ENCODE data around the gene TMEM19. TPM values are rescaled to one million over a fixed set of nuclear protein-coding genes. Genes with fewer than 3 reads are reported as not detected.

Gene TMEM19
- total RNA-seq, 1 experiment from 2014 or later = 17.3 TPM

GRCh38 chr12:71685312-71685906 is 473 bp upstream of the TMEM19 start:
- Histone ChIP-seq H2AK5ac (ENCODE audit: insufficient read length, low read length) (no peak overlapping the region), H2AFZ (ENCODE audit: low read length) (no peak overlapping the region), H4K20me1 (ENCODE audit: control insufficient read depth, insufficient read depth, insufficient read length) (no peaks in the 10 kb centered on the region), H4K8ac (replicated peaks; ENCODE audit: insufficient read length, low read depth, low read length) (no peak overlapping the region), H3K9me3 (ENCODE audit: control insufficient read depth, low read depth, low read length) (no peaks in the 10 kb centered on the region), H2BK20ac (ENCODE audit: low read depth, low read length, poor library complexity, severe bottlenecking) (no peak overlapping the region), H2BK120ac (ENCODE audit: low read depth, low read length, poor library complexity, severe bottlenecking) (no peak overlapping the region), H3K18ac (ENCODE audit: insufficient read length, low read depth, low read length) (no peak overlapping the region), H3K23ac (ENCODE audit: insufficient read length, low read depth, low read length) (no peak overlapping the region), H3K23me2 (ENCODE audit: insufficient read length, low read depth, low read length, poor library complexity, severe bottlenecking) (no peaks in the 10 kb centered on the region), H3K79me2 (ENCODE audit: insufficient read depth, low read length) (no peaks in the 10 kb centered on the region), H3T11ph (ENCODE audit: low read length) (no peak overlapping the region), H2BK5ac (ENCODE audit: insufficient read length, low read length) (no peak overlapping the region), H2BK15ac (ENCODE audit: low read depth, low read length) (no peak overlapping the region), H3K27ac (ENCODE audit: insufficient read length, low read depth, low read length) (no peak overlapping the region), H4K91ac (ENCODE audit: insufficient read length, low read depth, low read length) (no peak overlapping the region), H3K9ac (ENCODE audit: extremely low read depth, insufficient read length, low read length) (peak overlapping the region; percentile 51), H3K4ac (ENCODE audit: low read depth, low read length) (no peak overlapping the region), H3K4me1 (ENCODE audit: insufficient read depth, low read length) (no peaks in the 10 kb centered on the region), H2BK12ac (ENCODE audit: insufficient read length, low read depth, low read length) (no peak overlapping the region), H3K79me1 (ENCODE audit: insufficient read depth, low read depth, low read length, poor library complexity, severe bottlenecking) (no peaks in the 10 kb centered on the region), H3K27me3 (ENCODE audit: insufficient read depth, low read length) (no peaks in the 10 kb centered on the region), H4K5ac (ENCODE audit: insufficient read length, low read depth, low read length) (no peak overlapping the region), H3K4me2 (ENCODE audit: insufficient read depth, insufficient read length, low read length) (peak overlapping the region; percentile 67), H3K14ac (ENCODE audit: insufficient read depth, low read length) (no peak overlapping the region), H3K56ac (ENCODE audit: insufficient read length, low read depth, low read length) (no peak overlapping the region)
- Mint-ChIP-seq H3K36me3 (ENCODE audit: insufficient read depth in 1 of 3, low read depth in 3 of 3) (no peaks in the 10 kb centered on the region), H3K9me3 (no peaks in the 10 kb centered on the region), H3K27me3 (ENCODE audit: low read depth) (no peaks in the 10 kb centered on the region), H3K4me3 (peak overlapping the region; percentile 88 to 96), H3K4me1 (peaks cover 6 to 9% of the 10 kb centered on the region in 2 experiments), H3K27ac (peak overlapping the region in 1 of 3 experiments; percentile 82; a peak in 4 of 7 replicates)
- DNase-seq = no peak
- no CpG with 5 or more reads among the region's 19 CpGs for WGBS (ENCODE audit: extremely low coverage, insufficient read length, low lambda C conversion rate)
- TF ChIP-seq, protein P1, sequence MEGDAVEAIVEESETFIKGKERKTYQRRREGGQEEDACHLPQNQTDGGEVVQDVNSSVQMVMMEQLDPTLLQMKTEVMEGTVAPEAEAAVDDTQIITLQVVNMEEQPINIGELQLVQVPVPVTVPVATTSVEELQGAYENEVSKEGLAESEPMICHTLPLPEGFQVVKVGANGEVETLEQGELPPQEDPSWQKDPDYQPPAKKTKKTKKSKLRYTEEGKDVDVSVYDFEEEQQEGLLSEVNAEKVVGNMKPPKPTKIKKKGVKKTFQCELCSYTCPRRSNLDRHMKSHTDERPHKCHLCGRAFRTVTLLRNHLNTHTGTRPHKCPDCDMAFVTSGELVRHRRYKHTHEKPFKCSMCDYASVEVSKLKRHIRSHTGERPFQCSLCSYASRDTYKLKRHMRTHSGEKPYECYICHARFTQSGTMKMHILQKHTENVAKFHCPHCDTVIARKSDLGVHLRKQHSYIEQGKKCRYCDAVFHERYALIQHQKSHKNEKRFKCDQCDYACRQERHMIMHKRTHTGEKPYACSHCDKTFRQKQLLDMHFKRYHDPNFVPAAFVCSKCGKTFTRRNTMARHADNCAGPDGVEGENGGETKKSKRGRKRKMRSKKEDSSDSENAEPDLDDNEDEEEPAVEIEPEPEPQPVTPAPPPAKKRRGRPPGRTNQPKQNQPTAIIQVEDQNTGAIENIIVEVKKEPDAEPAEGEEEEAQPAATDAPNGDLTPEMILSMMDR (conservative IDR thresholded peaks at IDR 0.05) = no peak
